HG03378 (cell line): ENCODE results near the gene ULK2.
"Not testable (repeated sequence)": the region's sequence is repeated elsewhere in the genome, so short reads cannot be mapped to it uniquely, and the experiment has no call there.

Experiments
- ATAC-seq: cut with Tn5 transposase; IDR thresholded peaks from one replicate; pipeline ENCODE4 v1.9.1; 2021; ENCODE audit warnings: mild to moderate bottlenecking, moderate library complexity; ENCODE audit not compliant: unreplicated experiment

The ULK2 gene

GRCh38 chr17:19867079-19867328 is 732 bp downstream of the ULK2 start:
- ATAC-seq: no peak

- no peak for ATAC-seq
Measured at GRCh38 chr17:19865021-19865420, 2.7 kb downstream of the ULK2 start.

GRCh38 chr17:19860647-19861177 is 7.0 kb downstream of the ULK2 start:
- not testable (repeated sequence) for ATAC-seq

- no peak for ATAC-seq
Measured at GRCh38 chr17:19857640-19858039, 10.1 kb downstream of the ULK2 start.

GRCh38 chr17:19833914-19834313 is 33.8 kb downstream of the ULK2 start:
- ATAC-seq: no peak

GRCh38 chr17:19830061-19830460 is 37.7 kb downstream of the ULK2 start:
- no peak for ATAC-seq

- no peak for ATAC-seq
Measured at GRCh38 chr17:19812407-19812806, 55.3 kb downstream of the ULK2 start.

GRCh38 chr17:19805006-19805405 is 62.7 kb downstream of the ULK2 start:
- no peak for ATAC-seq

GRCh38 chr17:19800571-19800970 is 67.2 kb downstream of the ULK2 start:
- no peak for ATAC-seq

- no peak for ATAC-seq
Measured at GRCh38 chr17:19799796-19800195, 67.9 kb downstream of the ULK2 start.

- no peak for ATAC-seq
Measured at GRCh38 chr17:19796457-19796856, 71.3 kb downstream of the ULK2 start.

GRCh38 chr17:19791918-19792550 is 75.7 kb downstream of the ULK2 start:
- no peak for ATAC-seq

GRCh38 chr17:19787733-19788357 is 79.9 kb downstream of the ULK2 start:
- no peak for ATAC-seq

- ATAC-seq: no peak
Measured at GRCh38 chr17:19785854-19786253, 81.9 kb downstream of the ULK2 start.

GRCh38 chr17:19781488-19782458 is 86.0 kb downstream of the ULK2 start:
- no peak for ATAC-seq

- no peak for ATAC-seq
Measured at GRCh38 chr17:19780846-19781245, 86.9 kb downstream of the ULK2 start.

- no peak for ATAC-seq
Measured at GRCh38 chr17:19773534-19773933, 94.2 kb downstream of the ULK2 start.

- no peak for ATAC-seq
Measured at GRCh38 chr17:19771971-19772630, 95.6 kb downstream of the ULK2 start.

- no peak for ATAC-seq
Measured at GRCh38 chr17:19770985-19771735, 96.6 kb downstream of the ULK2 start.

GRCh38 chr17:19769946-19770652 is 97.6 kb downstream of the ULK2 start:
- no peak for ATAC-seq
